NCI-H2196 (cell line): Measurements from ENCODE around the gene EPAS1.

Source experiments
- DNase-seq: peaks from one replicate; lab custom pipeline; 2025; ENCODE audit not compliant: unreplicated experiment; lab: John Stamatoyannopoulos, UW

The EPAS1 gene

DNA sequence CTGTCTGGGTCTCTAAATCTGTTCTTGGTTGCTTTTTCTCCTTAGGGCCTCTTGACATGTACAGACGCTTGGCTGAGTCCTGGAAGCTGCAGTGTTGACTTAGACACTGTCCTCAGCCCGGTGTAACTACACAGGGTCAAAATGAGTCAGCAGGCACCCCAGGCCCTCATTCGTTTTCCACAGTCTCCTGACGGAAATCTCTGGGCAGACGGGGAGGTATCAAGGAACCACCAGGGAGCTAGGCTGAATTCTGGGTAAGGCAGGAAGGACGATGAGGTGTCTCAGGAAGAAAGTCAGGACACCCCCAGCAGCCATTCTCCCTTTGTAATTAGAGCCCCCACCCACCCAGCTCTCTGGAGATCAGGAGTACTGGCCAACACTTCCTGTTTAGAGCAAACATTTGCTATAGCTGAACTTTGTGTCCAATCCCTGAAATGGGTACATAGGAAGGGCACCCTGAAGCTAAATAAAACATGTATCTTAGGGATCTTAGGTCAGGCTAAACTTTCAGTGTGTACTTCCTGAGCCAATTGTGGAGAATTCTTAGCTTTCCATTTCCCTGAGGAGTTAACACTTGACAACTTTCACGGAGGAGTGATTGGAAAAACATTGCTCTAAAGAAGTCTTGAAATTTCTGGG is 23.9 kb upstream of the EPAS1 start:
- no peak for DNase-seq

- DNase-seq: no peak
Measured at GRCh38 chr2:46273919-46274318, 23.3 kb upstream of the EPAS1 start.

DNA sequence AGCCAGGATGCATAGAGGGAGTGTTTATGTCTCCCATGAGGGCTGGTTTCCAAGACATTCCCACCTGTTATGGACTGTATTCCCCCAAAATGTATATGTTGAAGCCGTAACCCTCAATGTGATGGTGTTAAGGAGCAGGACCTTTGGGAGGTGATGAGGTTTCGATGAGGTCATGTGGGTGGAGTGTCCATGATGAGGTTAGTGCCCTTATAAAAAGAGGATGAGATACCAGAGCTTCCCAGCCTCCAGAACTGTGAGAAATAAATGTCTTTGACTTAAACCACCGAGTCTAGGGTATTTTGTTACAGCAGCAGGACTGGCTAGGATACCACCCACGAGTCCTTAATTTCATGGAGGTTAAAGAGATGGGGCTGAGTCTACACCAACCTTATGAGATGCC is 22.6 kb upstream of the EPAS1 start:
- DNase-seq: no peak

DNA sequence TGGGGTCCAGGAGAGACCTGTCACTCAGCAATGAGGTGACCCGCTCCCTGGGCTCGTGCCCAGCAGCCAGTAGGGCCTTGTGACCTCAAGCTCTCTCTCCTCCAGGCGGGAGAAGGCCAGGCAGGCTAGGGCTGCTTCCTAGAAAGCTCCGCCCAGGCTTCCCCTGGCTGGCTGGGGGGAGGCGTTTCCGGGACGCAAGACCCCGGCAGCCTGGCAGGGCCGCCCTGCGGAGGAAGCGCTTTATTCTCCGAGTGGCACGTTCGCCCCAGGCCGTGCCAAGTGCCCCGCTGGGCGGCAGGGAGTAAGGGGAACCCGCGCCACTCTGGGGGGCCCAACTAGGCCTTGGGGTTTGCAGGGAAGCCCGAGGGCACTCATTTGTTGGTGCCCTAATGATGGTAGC is 21.2 kb upstream of the EPAS1 start:
- DNase-seq: no peak

DNA sequence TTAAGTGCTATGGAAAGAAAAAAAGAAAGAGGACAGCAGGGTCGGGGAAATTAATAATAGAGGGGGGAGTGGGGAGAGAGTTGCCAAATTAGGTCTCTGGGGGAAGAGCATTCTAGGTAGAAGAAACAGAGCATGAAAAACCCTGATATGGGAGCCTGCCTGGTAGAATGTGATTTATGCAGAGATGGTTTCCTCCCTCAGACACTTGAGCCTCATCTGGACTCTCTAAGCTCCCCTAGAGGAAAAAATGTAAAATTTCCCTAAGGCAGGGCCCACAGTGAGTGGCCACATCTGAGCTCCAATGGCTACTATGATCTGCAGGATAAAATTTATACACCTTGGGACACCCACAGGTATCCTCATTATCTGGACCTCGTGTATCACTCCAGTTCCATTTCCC is 20.6 kb upstream of the EPAS1 start:
- DNase-seq: no peak

DNA sequence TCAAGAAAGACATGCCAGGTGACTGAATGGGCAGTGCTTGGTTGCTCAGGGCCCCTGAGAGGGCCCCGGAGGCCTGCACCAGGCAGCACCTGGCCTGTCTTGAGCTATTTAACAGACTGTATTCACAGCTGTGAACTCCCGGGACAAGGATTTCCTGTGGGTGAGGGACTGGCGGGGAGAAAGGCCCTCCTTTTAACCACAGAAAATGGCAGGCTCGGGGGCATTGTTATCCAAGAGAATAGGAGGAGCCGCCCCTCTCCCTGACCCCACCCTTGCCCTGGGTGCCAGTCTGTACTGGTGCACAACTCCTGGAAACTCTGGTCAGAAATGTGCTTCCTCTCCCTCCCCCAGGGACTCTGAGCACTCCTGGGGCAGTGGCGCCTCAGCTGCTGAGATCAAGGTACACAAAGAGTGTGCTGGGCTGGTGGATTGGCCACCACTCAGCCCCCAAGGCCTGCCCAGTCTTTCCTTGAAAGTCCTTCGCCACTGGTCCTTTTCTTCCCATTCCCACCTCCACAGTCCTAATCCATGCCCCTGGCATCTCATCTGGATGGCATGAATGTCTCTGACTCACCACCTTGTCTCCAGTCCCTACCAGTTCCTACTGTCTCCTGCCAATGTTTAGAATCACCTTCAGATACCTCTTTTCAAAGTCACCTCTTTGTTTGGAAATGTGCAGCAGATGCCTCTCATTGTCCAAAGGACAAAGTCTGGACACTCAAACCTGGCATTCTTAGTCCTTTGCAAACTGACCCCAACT is 19.6 kb upstream of the EPAS1 start:
- DNase-seq: no peak

GRCh38 chr2:46278952-46279351 is 18.3 kb upstream of the EPAS1 start:
- DNase-seq: no peak

GRCh38 chr2:46281939-46282338 is 15.3 kb upstream of the EPAS1 start:
- DNase-seq: no peak

- no peak for DNase-seq
Measured at GRCh38 chr2:46283693-46284092, 13.5 kb upstream of the EPAS1 start.

DNA sequence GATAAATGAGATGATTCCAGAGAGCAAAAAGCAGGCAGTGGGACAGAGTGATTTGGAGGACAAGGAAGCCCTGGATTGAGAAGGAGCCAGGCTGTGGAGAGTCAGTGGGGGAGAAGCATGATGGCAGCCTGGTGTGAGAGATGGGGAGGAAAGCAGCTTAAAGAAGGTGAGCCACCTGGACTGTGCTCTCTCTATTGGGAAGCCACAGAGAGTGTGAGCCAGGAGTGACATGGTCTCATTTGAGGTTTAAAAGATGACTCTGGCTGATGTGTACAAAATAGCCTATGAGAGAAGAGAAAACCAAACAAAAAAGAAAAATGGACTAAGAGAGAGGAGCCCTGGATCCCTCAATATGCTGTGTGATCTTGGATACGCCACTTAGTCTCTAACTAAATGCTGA is 12.9 kb upstream of the EPAS1 start:
- no peak for DNase-seq

DNA sequence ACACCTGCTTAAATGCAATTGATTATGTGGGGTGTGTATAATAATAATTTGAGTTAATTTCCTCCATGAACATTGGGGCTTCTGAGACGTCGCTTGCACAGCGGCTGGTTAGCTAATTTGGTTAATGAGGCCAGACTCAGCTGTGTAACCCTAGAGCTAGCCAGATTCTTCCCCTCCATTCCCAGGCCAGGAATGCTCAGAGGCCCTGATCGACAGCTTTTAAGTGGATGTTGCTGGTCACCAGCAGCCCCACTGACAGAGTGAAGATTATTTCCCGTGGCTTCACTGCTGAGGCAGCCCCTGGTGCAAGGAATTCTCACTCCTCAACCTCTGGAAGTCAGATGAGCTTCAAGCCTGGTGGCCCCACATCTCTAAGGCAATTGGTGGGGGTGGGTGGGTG is 12.4 kb upstream of the EPAS1 start:
- no peak for DNase-seq

DNA sequence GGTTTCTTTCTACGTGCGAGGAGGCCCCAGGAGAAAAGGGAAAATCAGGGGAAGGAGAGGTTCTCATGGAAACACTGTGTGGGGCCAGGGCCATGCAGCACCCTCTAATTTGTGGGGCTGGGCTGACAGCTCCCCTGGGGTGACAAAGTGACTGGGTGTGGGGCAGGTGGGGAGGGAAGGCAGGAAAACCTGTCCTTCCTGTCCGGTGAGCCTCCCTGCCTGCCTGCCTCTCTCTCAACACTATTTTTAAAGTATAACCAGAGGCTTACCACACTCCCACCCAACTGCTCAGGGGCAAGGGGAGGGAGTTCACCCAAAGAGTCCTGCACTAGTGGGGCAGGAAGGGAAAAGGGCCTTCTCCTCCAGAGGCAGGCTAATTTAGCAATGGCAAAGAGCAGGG is 10.5 kb upstream of the EPAS1 start:
- no peak for DNase-seq

GRCh38 chr2:46290078-46290477 is 7.1 kb upstream of the EPAS1 start:
- no peak for DNase-seq

GRCh38 chr2:46293466-46293865 is 3.7 kb upstream of the EPAS1 start:
- no peak for DNase-seq

DNA sequence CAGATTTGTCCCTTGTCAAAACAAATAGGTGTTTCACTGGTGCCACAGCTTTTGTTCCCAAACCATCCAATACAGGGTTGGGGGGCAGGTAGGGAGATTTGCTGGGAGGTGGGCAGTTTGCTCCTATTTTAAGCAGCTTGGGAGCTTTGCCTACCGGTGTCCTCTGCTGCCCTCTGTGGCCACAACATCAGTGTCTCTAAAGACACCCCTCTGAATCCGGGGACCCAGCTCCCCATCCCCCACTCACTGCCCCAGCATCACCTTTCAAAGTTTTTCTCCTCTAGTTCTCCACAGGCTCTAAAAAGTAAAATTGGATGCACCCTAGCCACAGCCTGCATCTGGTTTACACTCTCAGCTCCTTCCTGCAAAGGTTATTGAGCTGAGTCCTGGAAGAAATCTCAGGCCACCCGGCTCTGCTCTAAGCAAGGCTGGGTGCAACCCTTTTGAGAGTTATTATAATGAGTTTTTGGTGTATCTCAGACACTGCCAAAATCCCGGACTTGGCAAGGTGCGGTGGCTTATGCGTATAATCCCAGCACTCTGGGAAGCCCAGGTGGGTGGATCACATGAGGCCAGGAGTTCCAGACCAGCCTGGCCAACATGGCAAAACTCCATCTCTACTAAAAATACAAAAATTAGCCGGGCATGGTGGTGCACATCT is 2.9 kb upstream of the EPAS1 start:
- peak; percentile 10 for DNase-seq

GRCh38 chr2:46296216-46296839 is 879 bp upstream of the EPAS1 start:
- DNase-seq: no peak

- peak; percentile 71 for DNase-seq
Measured at GRCh38 chr2:46297546-46298271, 502 bp downstream of the EPAS1 start.

- DNase-seq: no peak
Measured at GRCh38 chr2:46298272-46298521, 990 bp downstream of the EPAS1 start.

DNA sequence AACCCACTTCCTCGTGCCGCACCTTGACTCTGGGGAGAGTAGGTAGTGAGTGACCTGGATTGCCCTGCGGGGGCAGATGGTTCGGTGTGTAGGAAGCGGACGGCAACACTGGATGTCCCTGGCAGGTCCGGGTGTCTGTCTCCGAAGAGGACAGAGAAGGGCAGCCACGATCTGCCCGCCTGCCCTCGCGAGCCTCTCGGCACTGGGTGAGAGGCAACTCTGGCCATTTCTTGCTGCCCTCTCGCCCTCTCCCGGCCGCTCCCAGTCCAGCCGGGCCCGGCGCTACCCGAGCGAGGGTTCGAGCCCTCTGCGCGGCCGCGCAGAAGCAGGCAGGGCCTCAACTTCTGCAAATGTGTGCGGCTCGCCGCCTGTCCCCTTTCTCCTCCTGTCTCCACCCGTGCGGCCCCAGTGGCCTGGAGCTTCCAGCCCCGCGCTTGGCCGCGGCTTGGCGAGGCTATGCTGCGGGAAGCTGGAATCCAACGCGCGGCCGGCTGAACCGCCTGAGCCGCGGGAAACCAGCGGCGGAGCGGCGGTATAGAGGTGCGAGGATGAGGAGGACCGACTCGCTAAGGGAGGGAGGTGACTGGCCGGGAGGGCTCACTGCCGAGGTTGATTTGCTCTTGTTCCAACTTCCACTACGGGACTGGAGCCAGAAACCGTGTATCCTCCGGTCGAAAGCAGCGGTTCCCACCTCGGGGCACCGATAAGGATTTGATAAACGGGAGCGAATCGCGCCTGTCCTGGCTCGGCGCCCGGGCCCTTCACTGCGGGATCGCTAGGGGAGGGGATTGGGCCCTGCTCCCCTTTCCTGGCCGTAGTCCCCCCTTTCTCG is 1.5 kb downstream of the EPAS1 start:
- peak; percentile 23 for DNase-seq

DNA sequence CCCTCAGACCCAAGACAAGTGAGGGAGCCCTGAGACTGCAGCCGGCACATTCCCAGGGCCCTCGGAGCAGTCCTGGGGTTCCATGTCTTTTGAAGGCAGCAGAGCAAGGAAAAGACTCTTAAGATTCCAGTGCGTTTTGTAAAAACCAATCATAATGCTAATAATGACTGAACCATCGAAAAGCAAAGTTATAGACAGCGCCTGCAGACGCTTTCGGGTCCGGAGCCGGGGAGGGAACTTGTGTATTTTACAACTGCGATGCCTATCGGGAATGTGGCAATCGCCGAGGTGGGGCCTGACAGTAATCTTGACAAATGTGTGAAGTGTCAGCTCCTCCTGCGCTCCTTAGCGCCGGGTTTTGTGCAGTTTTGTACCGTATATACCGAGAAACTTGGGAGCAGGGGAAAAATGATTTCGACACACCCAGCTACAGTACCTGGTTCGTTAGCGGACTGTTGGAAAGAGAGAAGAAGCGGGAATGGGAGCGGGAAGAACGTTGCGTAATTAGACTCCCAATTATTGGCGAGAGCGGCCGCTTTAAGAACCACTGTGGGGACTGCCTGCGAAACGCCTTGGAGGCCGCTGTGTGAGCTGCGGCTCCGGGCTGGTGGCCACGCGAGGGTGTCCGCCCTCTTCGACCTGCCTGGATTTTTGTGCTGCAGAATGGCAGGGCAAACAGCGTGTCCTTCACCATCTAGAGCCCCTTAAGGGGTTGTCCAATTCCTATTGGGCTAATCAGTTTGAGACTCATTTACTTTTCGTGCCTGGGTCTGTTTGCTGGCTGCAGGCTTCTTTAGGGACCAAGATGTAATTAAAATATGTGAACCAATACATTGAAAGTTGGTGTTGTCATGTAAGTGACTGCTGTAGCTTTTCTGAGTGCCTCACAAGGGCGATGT is 2.4 kb downstream of the EPAS1 start:
- no peak for DNase-seq
